SK-MEL-5 (cell line): ENCODE results near the gene EVPLL. TPM values are rescaled to one million over a fixed set of nuclear protein-coding genes. Genes with fewer than 3 reads are reported as not detected.
"Not testable (repeated sequence)": the region's sequence is repeated elsewhere in the genome, so short reads cannot be mapped to it uniquely, and the experiment has no call there.

Experiments used
- DNase-seq: peaks from one replicate; pipeline ENCODE4 v3.0.0-alpha.2; 2016; ENCODE audit warnings: low read depth, low spot score
- in situ Hi-C: cut with HindIII; loops from 2 replicates; pipeline ENCODE4 v1.10.0; 2016; ENCODE audit warnings: low sequenced_read_pairs, high pct_unique_total_duplicates, low pct_unique_long_range_greater_than_20kb
- polyA plus RNA-seq, 2 experiments: library from polyadenylated mRNA; depleted of rRNA; stranded (reverse); fragments of >200 nt; gene quantifications; 2 replicates each; pipeline ENCODE4 v1.2.3, GENCODE V29; 2015
- total RNA-seq: library from RNA; depleted of rRNA; stranded (reverse); fragments of >200 nt; shearing (Covaris generic); gene quantifications from 2 replicates; pipeline ENCODE4 v1.2.3, GENCODE V29; 2014; rRNA removed

Gene EVPLL
- total RNA-seq, result not detected in 2 replicates
- not detected in 2 replicates for polyA plus RNA-seq (2015; cell fraction: cytosol; rRNA removed)
- not detected in 2 replicates for polyA plus RNA-seq (2015; cell fraction: nucleus; rRNA removed)

GRCh38 chr17:18377437-18378204 is at the start of gene EVPLL:
EVPLL (plus strand) TSS chr17:18377778; CDS start chr17:18380938, 3,160 bp downstream.
- peak; percentile 37 for DNase-seq
- in situ Hi-C loops, result no loop called here

GRCh38 chr17:18328643-18329204 is 48.9 kb upstream of the EVPLL start:
- no peak for DNase-seq
- in situ Hi-C loops, result no loop called here

- in situ Hi-C loops, result no loop called here
- DNase-seq, result no peak
Observed at GRCh38 chr17:18331879-18332278, 45.7 kb upstream of the EVPLL start.

GRCh38 chr17:18332909-18333489 is 44.6 kb upstream of the EVPLL start:
- in situ Hi-C loops, result no loop called here

GRCh38 chr17:18338158-18338557 is 39.4 kb upstream of the EVPLL start:
- in situ Hi-C loops, DNase-seq: not testable (repeated sequence)

More at GRCh38 chr17:18332909-18333489, 44.6 kb upstream of the EVPLL start:
- DNase-seq, result no peak

GRCh38 chr17:18339933-18340332 is 37.6 kb upstream of the EVPLL start:
- in situ Hi-C loops, result no loop called here
- DNase-seq, result no peak

- DNase-seq, result no peak
- in situ Hi-C loops, result no loop called here
Observed at GRCh38 chr17:18344021-18344420, 33.6 kb upstream of the EVPLL start.

- in situ Hi-C loops, result no loop called here
- no peak for DNase-seq
Observed at GRCh38 chr17:18353541-18353940, 24.0 kb upstream of the EVPLL start.

- in situ Hi-C loops, result no loop called here
- no peak for DNase-seq
Observed at GRCh38 chr17:18356624-18357023, 21.0 kb upstream of the EVPLL start.

GRCh38 chr17:18360518-18360917 is 17.1 kb upstream of the EVPLL start:
- DNase-seq, result no peak
- in situ Hi-C loops, result no loop called here

GRCh38 chr17:18361837-18362697 is 15.5 kb upstream of the EVPLL start:
- in situ Hi-C loops, result no loop called here
- DNase-seq, result no peak

- in situ Hi-C loops, result no loop called here
- DNase-seq, result peak; percentile 55
Observed at GRCh38 chr17:18362698-18363100, 14.9 kb upstream of the EVPLL start.

- DNase-seq, result peak; percentile 87
- in situ Hi-C loops, result no loop called here
Observed at GRCh38 chr17:18363101-18364049, 14.2 kb upstream of the EVPLL start, which contains the start of gene SHMT1. SHMT1 (minus strand) TSS chr17:18363550; CDS start chr17:18355981, 7,569 bp downstream.

GRCh38 chr17:18364166-18364565 is 13.4 kb upstream of the EVPLL start:
- DNase-seq, result no peak
- in situ Hi-C loops, result no loop called here

- in situ Hi-C loops, result no loop called here
- DNase-seq, result no peak
Observed at GRCh38 chr17:18368946-18369345, 8.6 kb upstream of the EVPLL start.

- no peak for DNase-seq
- in situ Hi-C loops, result no loop called here
Observed at GRCh38 chr17:18370761-18371160, 6.8 kb upstream of the EVPLL start.

GRCh38 chr17:18371455-18371854 is 6.1 kb upstream of the EVPLL start:
- in situ Hi-C loops, result no loop called here
- DNase-seq, result no peak
